ENCODE results near the gene MERTK. TPM values are rescaled to one million over a fixed set of nuclear protein-coding genes. Genes with fewer than 3 reads are reported as not detected.
A peak's percentile ranks its signal among the peaks of the same experiment; 100 is the strongest.

MERTK gene
- total RNA-seq, 4 donors from 2014 or later: 10.6 to 36.6 (median 24.6) TPM

DNA sequence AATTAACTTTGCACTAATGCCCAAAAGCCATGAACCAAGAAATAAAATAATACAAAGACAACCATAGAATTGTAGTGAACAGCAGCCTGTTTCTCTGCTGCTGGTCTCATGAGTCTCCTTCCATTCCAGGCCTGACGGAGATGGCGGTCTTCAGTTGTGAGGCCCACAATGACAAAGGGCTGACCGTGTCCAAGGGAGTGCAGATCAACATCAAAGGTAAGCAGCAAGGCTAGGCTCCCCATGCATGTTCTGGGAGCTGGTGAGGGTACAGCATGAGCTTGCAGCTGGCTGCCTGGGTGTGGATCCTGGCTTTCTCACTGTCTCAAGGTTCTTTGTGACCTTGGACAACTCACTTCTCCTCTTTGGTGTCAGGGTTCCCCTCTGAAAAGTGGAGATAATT lies 66.7 kb downstream of the MERTK start:
- intact Hi-C loops (cut with DNase I; ENCODE audit: low total_unique reads): no loop called here
- Histone ChIP-seq H3K36me3 (no peaks in the 10 kb centered on the region), H3K27me3 (no peaks in the 10 kb centered on the region), H3K4me1 (no peaks in the 10 kb centered on the region), H3K4me3 (no peak overlapping the region), H3K27ac (no peak overlapping the region), H3K9me3 (no peaks in the 10 kb centered on the region)
- TF ChIP-seq, protein P1, sequence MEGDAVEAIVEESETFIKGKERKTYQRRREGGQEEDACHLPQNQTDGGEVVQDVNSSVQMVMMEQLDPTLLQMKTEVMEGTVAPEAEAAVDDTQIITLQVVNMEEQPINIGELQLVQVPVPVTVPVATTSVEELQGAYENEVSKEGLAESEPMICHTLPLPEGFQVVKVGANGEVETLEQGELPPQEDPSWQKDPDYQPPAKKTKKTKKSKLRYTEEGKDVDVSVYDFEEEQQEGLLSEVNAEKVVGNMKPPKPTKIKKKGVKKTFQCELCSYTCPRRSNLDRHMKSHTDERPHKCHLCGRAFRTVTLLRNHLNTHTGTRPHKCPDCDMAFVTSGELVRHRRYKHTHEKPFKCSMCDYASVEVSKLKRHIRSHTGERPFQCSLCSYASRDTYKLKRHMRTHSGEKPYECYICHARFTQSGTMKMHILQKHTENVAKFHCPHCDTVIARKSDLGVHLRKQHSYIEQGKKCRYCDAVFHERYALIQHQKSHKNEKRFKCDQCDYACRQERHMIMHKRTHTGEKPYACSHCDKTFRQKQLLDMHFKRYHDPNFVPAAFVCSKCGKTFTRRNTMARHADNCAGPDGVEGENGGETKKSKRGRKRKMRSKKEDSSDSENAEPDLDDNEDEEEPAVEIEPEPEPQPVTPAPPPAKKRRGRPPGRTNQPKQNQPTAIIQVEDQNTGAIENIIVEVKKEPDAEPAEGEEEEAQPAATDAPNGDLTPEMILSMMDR (IDR thresholded peaks at IDR 0.05): no peak
- no peak for TF ChIP-seq POLR2A (IDR thresholded peaks at IDR 0.05)
- no peak for DNase-seq

DNA sequence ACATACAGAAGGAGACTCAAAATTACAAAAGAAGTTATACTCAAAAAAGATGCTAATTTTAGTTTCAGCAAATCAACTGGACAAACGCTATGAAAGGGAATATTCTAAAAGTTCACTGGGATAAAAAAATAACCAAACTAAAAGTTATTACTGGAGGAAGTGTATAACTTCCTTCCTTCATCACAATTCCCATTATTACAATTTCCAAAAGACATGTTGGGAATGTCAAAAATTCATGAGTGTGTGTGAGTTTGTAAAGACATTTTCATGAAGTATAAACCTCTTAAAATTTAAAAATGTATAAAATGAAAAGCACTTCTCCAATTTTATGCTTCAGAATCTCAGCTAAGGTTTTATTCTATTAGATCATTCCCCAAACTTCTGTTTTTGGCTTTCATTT lies 67.8 kb downstream of the MERTK start:
- no peaks in the 10 kb centered on the region for H3K9me3 ChIP-seq
- no peaks in the 10 kb centered on the region for H3K4me1 ChIP-seq
- H3K27ac ChIP-seq: peak overlapping the region in 1 of 2 donors; percentile 8
- DNase-seq: no peak
- H3K4me3 ChIP-seq: no peak overlapping the region
- intact Hi-C loops (cut with DNase I; ENCODE audit: low total_unique reads): no loop called here
- no peak for TF ChIP-seq POLR2A (IDR thresholded peaks at IDR 0.05)
- TF ChIP-seq, protein P1 (IDR thresholded peaks at IDR 0.05): no peak
- no peaks in the 10 kb centered on the region for H3K36me3 ChIP-seq
- no peaks in the 10 kb centered on the region for H3K27me3 ChIP-seq

DNA sequence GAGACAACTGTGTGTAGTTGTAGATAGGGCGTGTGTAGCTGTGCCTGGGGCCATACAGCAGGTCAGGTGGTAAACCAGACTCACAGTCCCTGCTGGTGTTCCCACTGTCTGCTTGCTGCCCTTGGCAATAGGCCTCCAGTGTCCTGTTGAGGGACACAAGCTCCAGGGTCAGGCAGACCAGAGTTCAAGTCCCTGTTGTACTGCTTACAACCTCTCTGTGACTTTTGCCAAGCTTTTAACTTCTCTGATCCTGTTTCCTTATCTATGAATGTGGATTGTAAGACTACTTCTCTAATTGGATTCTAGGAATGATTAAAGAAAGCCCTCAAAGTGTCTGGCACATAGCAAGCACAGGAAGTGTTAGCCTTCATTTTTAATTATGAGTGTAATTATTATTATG lies 68.6 kb downstream of the MERTK start:
- H3K4me3 ChIP-seq: no peak overlapping the region
- no peaks in the 10 kb centered on the region for H3K27me3 ChIP-seq
- DNase-seq: no peak
- no peaks in the 10 kb centered on the region for H3K4me1 ChIP-seq
- no peaks in the 10 kb centered on the region for H3K9me3 ChIP-seq
- no peak for TF ChIP-seq POLR2A (IDR thresholded peaks at IDR 0.05)
- TF ChIP-seq, protein P1 (IDR thresholded peaks at IDR 0.05): no peak
- H3K27ac ChIP-seq: peak overlapping the region in 1 of 2 donors; percentile 8
- no peaks in the 10 kb centered on the region for H3K36me3 ChIP-seq
- intact Hi-C loops (cut with DNase I; ENCODE audit: low total_unique reads): no loop called here

DNA sequence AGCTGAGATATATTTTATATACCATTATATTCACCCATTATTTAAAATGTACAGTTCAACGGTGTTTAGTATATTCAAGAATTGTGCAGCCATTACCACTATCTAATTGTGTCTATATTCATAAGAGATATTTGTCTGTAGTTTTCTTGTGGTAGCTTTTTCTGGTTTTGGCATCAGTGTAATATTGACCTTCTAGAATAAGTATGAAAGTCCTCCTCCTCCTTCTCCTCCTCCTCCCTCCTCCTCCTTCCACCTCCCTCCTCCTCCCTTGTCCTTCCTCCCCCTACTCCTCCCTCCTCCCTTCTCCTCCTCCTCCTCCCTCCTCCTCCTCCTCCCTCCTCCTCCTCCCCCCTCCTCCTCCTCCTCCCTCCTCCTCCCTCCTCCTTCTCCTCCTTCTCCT lies 72.0 kb downstream of the MERTK start:
- Histone ChIP-seq H3K27me3 (no peaks in the 10 kb centered on the region), H3K9me3 (no peaks in the 10 kb centered on the region), H3K36me3 (no peaks in the 10 kb centered on the region), H3K4me3 (no peak overlapping the region), H3K27ac (no peak overlapping the region), H3K4me1 (no peaks in the 10 kb centered on the region)
- no peak for TF ChIP-seq POLR2A (IDR thresholded peaks at IDR 0.05)
- TF ChIP-seq, protein P1 (IDR thresholded peaks at IDR 0.05): no peak
- intact Hi-C loops (cut with DNase I; ENCODE audit: low total_unique reads): no loop called here
- DNase-seq: no peak

DNA sequence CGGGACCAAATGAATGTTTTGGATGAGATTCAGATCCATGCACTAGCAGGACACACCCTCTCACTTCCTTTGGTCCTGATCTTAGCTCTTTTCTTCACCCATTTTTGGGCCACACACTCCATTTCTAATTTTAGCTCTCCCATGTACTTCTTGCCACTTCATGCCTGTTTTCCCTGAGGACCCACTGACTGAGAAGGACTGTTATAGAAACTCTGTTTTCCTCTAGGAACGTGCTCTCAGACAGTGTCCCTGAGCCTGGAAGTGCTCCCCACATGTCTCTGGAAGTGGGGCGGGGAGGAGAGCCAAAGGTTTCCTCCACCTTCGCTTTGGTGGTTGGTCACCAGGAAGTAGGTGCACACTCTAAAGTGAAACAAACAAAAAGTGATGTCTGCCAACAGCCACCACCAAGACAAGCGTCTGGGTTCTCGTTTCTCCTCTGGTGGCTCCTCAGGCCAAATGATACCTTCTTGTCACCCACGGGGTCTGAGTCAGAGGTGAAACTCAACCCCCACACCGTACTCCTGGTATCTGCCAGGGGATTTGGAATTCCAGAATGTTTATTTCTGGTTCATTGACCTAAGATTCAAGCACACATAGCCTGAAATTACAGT lies 74.7 kb downstream of the MERTK start:
- Histone ChIP-seq H3K27ac (peak overlapping the region; percentile 7 to 12), H3K36me3 (no peaks in the 10 kb centered on the region), H3K27me3 (no peaks in the 10 kb centered on the region), H3K9me3 (no peaks in the 10 kb centered on the region), H3K4me3 (no peak overlapping the region), H3K4me1 (no peaks in the 10 kb centered on the region)
- intact Hi-C loops (cut with DNase I; ENCODE audit: low total_unique reads): no loop called here
- TF ChIP-seq, protein P1 (IDR thresholded peaks at IDR 0.05): no peak
- TF ChIP-seq POLR2A (IDR thresholded peaks at IDR 0.05): no peak
- DNase-seq: no peak
